GM23338 (cell line): ENCODE data around the gene ARFIP1.

Experiments
- CREB1 ChIP-seq: fragments of 250-450 bp; sonication (Bioruptor Pico); IDR thresholded peaks from 2 replicates; pipeline ENCODE4 v1.5.0; 2020; ENCODE audit warnings: low read depth, mild to moderate bottlenecking, moderate library complexity
- CTCF ChIP-seq, 2 experiments: fragments of 200-600 bp in 1 of 2; sonication (generic) in 1 of 2; conservative IDR thresholded peaks; 2 replicates each; pipeline versions ENCODE4 v1.5.1 to v1.6.1; 2016 to 2017; ENCODE audit warnings: antibody characterized with exemption in 2 of 2, low read depth in 2 of 2, mild to moderate bottlenecking in 2 of 2, moderate library complexity in 1 of 2
- ETS1 ChIP-seq: IDR thresholded peaks from 2 replicates; pipeline ENCODE4 v1.6.1; 2016; ENCODE audit warnings: antibody characterized with exemption
- EZH2 ChIP-seq: fragments of 200-600 bp; sonication (generic); IDR thresholded peaks from one replicate; pipeline ENCODE4 v1.8.0; 2017; ENCODE audit warnings: antibody characterized with exemption, mild to moderate bottlenecking, low read depth; ENCODE audit not compliant: unreplicated experiment
- EZH2phosphoT487 ChIP-seq: fragments of 200-600 bp; sonication (generic); IDR thresholded peaks from one replicate; pipeline ENCODE4 v1.8.1; 2018; ENCODE audit warnings: antibody characterized with exemption; ENCODE audit not compliant: unreplicated experiment
- JUNB ChIP-seq: IDR thresholded peaks from one replicate; pipeline ENCODE4 v1.6.1; 2016; ENCODE audit warnings: antibody characterized with exemption; ENCODE audit not compliant: unreplicated experiment
- NANOG ChIP-seq: IDR thresholded peaks from 2 replicates; pipeline ENCODE4 v1.6.1; 2016; ENCODE audit warnings: antibody characterized with exemption, borderline replicate concordance
- POLR2AphosphoS5 ChIP-seq: IDR thresholded peaks from 2 replicates; pipeline ENCODE4 v1.6.1; 2016; ENCODE audit warnings: antibody characterized with exemption, low read depth
- STAT1 ChIP-seq: IDR thresholded peaks from one replicate; pipeline ENCODE4 v1.6.1; 2016; ENCODE audit warnings: antibody characterized with exemption; ENCODE audit not compliant: unreplicated experiment
- ZNF114 ChIP-seq: fragments of 250-450 bp; sonication (Bioruptor Pico); IDR thresholded peaks from 2 replicates; pipeline ENCODE4 v1.5.0; 2020; ENCODE audit warnings: mild to moderate bottlenecking, moderate library complexity
- ZNF331 ChIP-seq: fragments of 250-450 bp; sonication (Bioruptor Pico); IDR thresholded peaks from 2 replicates; pipeline ENCODE4 v1.5.0; 2020; ENCODE audit warnings: low read depth, mild to moderate bottlenecking, moderate library complexity
- TF ChIP-seq, protein P1 (sequence below): IDR thresholded peaks from one replicate; pipeline ENCODE4 v1.6.1; 2018; ENCODE audit warnings: antibody characterized with exemption; ENCODE audit not compliant: unreplicated experiment
- TF ChIP-seq, protein P2 (sequence below): fragments of 250-450 bp; sonication (Bioruptor Pico); IDR thresholded peaks from 2 replicates; pipeline ENCODE4 v1.5.0; 2020; ENCODE audit warnings: mild to moderate bottlenecking, moderate library complexity

DNA sequence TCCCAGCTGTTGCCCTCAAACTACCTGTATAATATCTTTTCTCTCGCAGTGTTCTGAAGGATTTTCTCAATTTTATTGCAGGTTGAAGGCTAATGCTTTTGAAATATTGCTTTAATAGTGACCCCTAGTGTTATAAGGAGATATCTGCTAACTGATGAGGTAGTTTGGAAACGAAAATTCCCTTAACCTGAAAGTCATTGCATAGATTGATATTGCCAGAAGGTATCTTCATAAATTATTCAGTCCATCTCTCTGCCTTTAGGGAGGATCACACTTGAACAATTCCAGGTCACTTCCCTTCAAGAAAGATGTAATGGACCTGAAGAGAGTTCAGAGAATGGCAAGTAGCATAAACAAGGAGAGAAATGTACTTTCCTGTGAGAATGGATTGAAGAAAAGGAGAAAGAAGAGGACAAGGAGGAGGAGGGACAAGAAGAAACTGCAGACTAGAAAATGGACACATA is 44.3 kb upstream of the ARFIP1 start:
- no peak for TF ChIP-seq NANOG
- no peak for TF ChIP-seq EZH2
- TF ChIP-seq CTCF (conservative IDR thresholded peaks at IDR 0.05; ENCODE audit: low read depth in 2 of 2): peak; percentile 60 to 80; a peak in 3 of 4 replicates
- no peak for TF ChIP-seq CREB1 (CRISPR knock-in tag)
- no peak for TF ChIP-seq POLR2AphosphoS5
- TF ChIP-seq STAT1: no peak
- TF ChIP-seq EZH2phosphoT487: no peak
- TF ChIP-seq, protein P1, sequence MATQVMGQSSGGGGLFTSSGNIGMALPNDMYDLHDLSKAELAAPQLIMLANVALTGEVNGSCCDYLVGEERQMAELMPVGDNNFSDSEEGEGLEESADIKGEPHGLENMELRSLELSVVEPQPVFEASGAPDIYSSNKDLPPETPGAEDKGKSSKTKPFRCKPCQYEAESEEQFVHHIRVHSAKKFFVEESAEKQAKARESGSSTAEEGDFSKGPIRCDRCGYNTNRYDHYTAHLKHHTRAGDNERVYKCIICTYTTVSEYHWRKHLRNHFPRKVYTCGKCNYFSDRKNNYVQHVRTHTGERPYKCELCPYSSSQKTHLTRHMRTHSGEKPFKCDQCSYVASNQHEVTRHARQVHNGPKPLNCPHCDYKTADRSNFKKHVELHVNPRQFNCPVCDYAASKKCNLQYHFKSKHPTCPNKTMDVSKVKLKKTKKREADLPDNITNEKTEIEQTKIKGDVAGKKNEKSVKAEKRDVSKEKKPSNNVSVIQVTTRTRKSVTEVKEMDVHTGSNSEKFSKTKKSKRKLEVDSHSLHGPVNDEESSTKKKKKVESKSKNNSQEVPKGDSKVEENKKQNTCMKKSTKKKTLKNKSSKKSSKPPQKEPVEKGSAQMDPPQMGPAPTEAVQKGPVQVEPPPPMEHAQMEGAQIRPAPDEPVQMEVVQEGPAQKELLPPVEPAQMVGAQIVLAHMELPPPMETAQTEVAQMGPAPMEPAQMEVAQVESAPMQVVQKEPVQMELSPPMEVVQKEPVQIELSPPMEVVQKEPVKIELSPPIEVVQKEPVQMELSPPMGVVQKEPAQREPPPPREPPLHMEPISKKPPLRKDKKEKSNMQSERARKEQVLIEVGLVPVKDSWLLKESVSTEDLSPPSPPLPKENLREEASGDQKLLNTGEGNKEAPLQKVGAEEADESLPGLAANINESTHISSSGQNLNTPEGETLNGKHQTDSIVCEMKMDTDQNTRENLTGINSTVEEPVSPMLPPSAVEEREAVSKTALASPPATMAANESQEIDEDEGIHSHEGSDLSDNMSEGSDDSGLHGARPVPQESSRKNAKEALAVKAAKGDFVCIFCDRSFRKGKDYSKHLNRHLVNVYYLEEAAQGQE: no peak
- TF ChIP-seq, protein P2, sequence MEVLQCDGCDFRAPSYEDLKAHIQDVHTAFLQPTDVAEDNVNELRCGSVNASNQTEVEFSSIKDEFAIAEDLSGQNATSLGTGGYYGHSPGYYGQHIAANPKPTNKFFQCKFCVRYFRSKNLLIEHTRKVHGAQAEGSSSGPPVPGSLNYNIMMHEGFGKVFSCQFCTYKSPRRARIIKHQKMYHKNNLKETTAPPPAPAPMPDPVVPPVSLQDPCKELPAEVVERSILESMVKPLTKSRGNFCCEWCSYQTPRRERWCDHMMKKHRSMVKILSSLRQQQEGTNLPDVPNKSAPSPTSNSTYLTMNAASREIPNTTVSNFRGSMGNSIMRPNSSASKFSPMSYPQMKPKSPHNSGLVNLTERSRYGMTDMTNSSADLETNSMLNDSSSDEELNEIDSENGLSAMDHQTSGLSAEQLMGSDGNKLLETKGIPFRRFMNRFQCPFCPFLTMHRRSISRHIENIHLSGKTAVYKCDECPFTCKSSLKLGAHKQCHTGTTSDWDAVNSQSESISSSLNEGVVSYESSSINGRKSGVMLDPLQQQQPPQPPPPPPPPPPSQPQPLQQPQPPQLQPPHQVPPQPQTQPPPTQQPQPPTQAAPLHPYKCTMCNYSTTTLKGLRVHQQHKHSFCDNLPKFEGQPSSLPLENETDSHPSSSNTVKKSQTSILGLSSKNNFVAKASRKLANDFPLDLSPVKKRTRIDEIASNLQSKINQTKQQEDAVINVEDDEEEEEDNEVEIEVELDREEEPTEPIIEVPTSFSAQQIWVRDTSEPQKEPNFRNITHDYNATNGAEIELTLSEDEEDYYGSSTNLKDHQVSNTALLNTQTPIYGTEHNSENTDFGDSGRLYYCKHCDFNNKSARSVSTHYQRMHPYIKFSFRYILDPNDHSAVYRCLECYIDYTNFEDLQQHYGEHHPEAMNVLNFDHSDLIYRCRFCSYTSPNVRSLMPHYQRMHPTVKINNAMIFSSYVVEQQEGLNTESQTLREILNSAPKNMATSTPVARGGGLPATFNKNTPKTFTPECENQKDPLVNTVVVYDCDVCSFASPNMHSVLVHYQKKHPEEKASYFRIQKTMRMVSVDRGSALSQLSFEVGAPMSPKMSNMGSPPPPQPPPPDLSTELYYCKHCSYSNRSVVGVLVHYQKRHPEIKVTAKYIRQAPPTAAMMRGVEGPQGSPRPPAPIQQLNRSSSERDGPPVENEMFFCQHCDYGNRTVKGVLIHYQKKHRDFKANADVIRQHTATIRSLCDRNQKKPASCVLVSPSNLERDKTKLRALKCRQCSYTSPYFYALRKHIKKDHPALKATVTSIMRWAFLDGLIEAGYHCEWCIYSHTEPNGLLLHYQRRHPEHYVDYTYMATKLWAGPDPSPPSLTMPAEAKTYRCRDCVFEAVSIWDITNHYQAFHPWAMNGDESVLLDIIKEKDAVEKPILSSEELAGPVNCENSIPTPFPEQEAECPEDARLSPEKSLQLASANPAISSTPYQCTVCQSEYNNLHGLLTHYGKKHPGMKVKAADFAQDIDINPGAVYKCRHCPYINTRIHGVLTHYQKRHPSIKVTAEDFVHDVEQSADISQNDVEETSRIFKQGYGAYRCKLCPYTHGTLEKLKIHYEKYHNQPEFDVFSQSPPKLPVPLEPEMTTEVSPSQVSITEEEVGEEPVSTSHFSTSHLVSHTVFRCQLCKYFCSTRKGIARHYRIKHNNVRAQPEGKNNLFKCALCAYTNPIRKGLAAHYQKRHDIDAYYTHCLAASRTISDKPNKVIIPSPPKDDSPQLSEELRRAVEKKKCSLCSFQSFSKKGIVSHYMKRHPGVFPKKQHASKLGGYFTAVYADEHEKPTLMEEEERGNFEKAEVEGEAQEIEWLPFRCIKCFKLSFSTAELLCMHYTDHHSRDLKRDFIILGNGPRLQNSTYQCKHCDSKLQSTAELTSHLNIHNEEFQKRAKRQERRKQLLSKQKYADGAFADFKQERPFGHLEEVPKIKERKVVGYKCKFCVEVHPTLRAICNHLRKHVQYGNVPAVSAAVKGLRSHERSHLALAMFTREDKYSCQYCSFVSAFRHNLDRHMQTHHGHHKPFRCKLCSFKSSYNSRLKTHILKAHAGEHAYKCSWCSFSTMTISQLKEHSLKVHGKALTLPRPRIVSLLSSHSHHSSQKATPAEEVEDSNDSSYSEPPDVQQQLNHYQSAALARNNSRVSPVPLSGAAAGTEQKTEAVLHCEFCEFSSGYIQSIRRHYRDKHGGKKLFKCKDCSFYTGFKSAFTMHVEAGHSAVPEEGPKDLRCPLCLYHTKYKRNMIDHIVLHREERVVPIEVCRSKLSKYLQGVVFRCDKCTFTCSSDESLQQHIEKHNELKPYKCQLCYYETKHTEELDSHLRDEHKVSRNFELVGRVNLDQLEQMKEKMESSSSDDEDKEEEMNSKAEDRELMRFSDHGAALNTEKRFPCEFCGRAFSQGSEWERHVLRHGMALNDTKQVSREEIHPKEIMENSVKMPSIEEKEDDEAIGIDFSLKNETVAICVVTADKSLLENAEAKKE: no peak
- TF ChIP-seq ETS1: no peak
- no peak for TF ChIP-seq JUNB
- TF ChIP-seq ZNF114 (CRISPR knock-in tag): no peak
- no peak for TF ChIP-seq ZNF331 (CRISPR knock-in tag)
